GM18508 (cell line): Measurements from ENCODE around the gene DNAJB7.
A peak's percentile ranks its signal among the peaks of the same experiment; 100 is the strongest.
"Not testable (repeated sequence)": the region's sequence is repeated elsewhere in the genome, so short reads cannot be mapped to it uniquely, and the experiment has no call there.

ENCODE experiments used
- ATAC-seq: cut with Tn5 transposase; IDR thresholded peaks from one replicate; pipeline ENCODE4 v1.9.1; 2021; ENCODE audit warnings: moderate number of reproducible peaks; ENCODE audit not compliant: insufficient read depth, unreplicated experiment

The DNAJB7 gene

DNA sequence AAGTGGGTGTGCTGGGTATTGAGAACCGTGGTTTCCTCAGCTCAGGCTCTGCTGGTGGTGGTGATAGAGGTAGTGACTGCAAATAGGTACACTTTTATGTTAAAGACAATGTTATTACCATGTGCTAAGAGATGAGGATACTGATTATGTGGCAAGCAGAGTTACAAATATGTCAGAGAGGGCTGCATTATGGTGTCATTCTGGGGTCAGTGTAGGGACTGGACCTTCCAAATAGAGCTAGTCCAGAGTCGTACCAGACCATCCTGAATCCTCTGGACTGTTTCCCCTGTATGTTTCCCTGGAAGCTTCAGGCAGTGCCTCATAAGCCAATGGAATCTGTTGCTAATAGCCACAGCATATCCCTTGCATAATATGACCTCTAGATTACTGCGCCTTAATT is at the start of gene DNAJB7:
Gene DNAJB7 (minus strand): TSS at position 101 of the 400 bp plus-strand sequence. CDS start 119 bp downstream, outside the sequence.
- ATAC-seq, result no peak

DNA sequence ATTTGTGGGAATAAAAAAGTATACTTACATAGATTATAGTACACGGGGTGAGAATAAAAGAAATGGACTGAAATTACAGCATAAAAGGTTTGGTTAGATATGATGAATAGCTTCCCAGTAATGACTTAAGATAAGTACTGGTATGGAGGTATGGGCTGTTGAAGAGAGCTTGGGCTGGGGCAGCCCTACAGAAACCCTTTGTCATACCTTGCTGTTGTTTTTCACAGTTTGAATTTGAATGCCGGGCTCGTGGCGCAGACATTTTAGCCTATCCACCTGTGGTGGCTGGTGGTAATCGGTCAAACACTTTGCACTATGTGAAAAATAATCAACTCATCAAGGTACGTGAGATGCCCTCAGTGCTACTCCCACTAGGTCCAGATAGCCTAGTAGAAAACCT is 47.0 kb upstream of the DNAJB7 start:
- no peak for ATAC-seq

DNA sequence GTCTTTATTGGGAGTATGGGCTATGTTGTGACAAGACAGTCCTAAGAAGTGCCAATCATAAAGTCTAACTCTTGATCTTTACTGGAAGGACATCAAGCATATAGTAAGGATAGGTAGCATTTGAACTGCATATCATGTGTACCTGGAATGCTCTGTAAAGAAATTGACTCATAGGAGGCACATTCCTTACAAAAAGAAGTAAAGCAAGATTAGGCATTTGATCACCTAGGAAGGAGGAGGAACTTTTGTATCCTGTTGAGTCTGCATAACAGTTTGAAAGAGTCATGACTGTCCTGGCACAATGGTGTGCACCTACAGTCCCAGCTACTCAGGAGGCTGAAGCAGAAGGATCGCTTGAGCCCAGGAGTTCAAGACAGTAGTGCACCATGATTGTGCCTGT is 42.2 kb upstream of the DNAJB7 start:
- ATAC-seq, result no peak

DNA sequence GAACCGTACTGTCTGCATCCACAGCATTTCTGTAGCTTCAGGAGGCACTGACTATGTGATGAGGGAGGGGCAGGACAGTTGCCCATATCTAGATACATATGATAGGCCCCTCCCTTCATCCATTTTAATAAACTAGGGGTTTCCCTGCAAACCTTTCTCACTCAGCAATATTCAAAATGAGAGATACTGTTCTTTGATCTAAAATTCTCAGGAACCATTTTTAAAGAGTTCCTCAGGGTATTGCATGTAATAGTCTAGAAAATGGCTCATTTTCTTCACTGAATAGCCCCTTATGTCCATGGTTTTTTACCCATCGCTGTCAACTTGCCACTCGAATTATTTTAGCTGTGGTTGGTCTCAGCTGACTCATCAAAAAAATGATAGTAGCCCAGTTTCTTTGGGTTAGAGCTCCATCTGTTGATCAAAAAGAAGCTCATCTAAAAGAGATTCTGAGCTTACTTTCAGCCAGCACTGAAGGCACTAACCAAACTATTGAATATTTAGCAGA is 37.0 kb upstream of the DNAJB7 start:
- no peak for ATAC-seq

DNA sequence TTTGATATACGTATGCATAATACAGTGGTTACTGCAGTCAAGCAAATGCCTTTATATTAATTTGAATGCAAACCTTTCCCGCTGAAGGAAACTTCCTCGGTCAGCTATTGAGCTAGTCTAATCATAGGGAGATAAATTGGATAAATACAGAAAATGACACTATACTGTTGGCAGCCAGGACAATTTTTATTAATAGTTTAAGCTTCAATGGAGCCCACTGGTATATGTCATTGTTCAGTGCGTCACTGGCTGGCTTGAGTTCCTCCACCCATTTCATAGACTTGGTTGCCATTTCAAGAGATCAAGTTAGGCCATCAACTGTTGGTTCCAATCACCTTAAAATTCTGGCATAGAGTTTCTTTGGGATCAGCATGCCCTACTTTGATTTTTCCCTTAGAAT is 32.5 kb upstream of the DNAJB7 start:
- ATAC-seq, result no peak

DNA sequence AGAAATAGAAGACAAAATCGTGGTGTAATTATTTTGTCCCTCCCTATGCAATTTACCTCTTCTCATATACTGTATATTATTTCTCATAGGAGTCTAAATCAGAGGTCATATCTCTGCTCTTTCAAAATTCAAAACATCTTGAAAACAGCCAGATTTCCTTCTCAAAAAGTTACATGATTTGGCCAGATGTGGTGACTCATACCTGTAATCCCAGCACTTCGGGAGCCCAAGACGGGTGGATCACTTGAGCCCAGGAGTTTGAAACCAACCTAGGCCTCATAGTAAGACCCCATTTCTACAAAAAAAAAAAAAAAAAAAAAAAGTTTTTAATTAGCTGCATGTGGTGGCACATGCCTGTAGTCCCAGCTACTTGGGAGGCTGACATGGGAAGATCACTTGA is 29.0 kb upstream of the DNAJB7 start:
- no peak for ATAC-seq

DNA sequence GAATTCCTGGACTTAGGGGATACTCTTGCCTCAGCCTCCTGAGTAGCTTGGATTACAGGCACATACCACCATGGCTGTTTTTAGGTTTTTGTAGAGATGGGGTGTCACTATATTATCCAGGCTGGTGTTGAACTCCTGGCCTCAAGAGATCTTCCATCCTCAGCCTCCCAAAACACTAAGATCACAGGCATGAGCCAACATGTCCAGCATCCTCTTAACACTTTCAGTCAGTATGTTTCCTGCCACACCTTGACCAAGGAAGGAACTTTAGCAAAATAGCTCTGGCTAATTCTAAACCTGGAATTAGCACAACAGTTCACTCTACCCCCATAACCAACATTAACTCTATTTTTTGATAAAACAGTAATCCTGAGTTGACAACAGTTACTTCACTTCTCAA is 27.2 kb upstream of the DNAJB7 start:
- ATAC-seq, result no peak

DNA sequence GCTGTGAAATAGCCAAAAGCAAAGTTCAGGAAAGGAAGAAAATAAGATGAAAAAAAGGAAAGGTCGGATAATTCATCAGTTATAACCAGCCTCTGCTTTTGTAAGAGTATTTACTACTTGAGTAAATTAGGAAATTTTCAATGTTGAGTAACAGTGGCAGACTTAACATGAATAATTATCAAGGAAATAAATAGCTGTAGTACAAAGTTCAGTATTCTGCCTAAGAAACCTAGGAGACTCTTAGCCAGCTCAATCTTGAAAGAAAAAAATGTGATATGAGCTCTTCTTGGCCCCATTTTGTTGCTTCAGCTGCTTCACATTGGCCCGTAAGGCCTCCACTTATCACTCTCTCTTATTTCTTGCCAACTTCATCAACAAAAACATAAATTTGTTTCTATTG is 17.0 kb upstream of the DNAJB7 start:
- ATAC-seq, result no peak

DNA sequence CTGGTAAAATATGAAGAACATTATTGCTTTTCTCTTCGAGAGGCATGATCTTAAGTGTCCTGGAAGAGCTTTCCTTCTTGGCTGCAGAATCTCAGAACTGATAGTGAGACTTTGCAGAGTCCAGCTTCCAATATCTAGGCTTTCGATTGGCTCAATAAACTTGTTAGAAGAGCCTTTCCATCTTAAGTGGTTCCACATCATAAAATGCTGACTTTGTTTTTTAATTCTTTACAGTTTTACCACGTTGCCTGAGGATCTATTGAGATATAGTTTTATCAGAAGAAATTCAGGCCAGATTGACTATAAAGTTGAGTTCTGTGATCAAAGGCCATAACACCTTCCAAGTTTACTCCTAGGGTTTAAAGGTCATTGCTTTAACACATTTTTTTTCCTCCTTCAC is 15.6 kb upstream of the DNAJB7 start:
- no peak for ATAC-seq

DNA sequence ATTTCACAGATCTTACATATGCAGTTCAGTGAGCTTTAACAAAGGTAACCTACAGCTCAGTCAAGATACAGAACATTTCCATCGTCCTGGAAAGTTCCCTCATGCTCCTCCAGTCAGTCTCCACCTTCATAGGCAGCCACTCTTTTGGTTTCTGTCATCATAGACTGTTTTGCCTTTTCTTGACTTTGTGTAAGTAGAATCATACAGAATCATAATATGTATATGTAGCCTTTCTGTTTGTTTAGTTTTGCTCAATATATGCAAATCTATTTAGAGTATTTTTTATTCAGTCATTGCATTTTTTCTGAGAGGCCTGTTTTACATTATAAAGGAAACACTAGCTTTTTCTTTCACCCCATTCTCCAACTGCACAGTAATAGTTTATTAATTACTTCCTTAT is 15.0 kb upstream of the DNAJB7 start:
- no peak for ATAC-seq

DNA sequence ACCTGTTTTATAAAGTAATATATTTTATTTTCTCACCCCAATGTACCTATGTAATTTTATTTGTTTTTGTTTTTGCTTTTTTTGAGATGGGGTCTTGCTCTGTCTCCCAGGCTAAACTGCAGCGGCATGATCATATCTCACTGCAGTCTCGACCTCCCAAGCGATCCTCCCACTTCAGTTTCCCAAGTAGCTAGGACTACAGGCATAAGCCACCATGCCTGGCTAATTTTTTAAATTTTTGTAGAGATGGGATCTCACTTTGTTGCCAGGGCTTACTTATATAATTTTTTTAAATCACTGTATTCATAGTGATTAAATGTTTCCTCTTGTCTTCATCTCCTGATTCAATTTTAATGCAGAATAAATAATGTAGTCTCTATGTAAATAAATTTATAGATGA is 13.2 kb upstream of the DNAJB7 start:
- no peak for ATAC-seq

DNA sequence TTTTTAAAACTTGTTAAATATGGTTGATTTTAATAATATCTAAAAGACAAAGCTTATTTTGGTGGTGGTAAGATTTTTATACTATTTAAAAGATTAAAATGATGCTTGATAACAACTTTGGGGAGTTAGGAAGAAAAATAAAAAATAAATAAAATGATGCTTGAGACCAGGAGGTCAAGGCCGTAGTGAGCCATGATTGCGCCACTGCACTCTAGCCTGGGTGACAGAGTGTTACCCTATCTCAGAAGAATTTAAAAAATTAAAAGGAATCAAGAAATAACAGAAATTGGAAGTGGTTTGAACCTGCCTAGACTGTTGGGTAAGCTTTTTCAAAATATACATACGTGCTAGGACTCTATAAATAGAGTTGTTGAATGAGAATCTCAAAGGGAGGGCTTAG is 12.1 kb upstream of the DNAJB7 start:
- no peak for ATAC-seq

DNA sequence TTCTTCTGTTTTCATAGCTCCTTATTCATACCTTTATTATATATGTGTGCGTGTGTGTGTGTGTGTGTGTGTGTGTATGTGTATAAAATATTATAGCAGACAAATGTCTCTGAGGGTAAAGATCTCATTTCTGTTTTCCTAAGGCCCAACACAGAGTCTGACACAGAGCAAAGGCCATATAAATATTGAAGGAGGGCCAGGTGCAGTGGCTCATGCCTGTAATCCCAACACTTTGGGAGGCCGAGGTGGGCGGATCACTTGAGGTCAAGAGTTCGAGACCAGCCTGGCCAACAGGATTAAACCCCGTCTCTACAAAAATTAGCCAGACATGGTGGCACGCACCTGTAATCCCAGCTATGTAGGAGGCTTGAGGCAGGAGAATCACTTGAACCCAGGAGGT is 6.5 kb upstream of the DNAJB7 start:
- ATAC-seq, result not testable (repeated sequence)

DNA sequence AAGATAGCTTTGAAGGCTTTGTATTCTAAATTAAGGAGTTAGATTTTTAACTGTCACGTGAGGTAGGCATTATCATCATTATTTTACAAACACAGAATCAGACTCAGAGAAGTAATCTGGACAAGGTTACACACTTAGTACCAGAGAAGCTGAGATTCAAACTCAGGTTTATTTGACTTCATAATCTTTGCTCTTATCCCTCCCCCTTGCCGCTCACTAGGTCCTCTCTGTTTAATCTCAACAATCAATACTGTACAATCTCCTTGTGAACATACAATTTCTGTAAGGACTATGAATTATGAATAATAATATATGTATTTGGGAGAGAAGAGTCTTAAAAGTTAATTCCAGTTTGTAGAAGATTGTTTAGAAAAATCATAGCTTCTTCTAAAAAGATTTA is 5.2 kb upstream of the DNAJB7 start:
- no peak for ATAC-seq

DNA sequence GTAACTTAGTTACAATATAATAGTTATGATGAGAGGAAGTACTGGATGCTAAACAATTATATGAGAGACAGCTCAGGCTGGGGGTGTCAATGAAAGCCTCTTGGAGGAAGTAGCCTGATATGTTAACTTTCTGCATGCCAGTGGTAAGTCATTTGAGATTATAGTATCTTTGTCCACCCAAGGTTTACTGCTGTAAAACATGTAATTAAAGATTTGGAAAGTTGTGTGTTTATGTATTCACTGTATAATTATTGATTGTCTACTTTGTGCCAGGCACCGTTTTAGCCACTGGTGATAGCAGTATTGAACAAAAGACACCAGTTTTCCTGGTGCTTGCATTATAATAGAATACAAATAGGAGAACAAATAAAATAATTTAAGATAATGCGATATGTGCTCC is 624 bp upstream of the DNAJB7 start:
- ATAC-seq, result no peak

DNA sequence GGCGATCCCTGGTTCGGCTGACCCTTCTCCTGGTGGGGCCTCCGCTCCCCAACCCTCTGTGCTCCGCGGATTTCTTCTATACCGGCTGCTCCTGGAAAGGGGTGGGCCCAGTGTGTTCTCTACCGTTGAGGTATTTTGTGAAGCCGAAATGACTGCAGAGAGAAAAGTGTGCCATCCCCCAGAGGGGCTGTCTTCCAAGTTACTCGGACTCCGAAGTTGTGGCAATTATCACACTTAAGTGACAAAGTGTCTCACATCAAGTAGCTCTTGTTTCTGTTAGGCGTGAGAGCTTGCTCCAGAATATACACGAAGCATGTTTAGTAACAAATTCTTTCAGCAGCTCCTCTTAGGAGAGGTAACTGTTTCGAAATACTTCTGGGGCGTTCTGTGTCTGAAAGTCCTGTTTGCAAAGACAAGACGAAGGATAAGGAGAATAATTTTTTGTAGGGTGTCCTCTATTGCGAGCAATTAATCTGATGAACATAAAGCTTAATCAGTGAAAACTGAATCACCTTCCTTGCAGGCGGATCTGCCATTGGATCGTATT is 4.5 kb downstream of the DNAJB7 start:
- ATAC-seq, result no peak

DNA sequence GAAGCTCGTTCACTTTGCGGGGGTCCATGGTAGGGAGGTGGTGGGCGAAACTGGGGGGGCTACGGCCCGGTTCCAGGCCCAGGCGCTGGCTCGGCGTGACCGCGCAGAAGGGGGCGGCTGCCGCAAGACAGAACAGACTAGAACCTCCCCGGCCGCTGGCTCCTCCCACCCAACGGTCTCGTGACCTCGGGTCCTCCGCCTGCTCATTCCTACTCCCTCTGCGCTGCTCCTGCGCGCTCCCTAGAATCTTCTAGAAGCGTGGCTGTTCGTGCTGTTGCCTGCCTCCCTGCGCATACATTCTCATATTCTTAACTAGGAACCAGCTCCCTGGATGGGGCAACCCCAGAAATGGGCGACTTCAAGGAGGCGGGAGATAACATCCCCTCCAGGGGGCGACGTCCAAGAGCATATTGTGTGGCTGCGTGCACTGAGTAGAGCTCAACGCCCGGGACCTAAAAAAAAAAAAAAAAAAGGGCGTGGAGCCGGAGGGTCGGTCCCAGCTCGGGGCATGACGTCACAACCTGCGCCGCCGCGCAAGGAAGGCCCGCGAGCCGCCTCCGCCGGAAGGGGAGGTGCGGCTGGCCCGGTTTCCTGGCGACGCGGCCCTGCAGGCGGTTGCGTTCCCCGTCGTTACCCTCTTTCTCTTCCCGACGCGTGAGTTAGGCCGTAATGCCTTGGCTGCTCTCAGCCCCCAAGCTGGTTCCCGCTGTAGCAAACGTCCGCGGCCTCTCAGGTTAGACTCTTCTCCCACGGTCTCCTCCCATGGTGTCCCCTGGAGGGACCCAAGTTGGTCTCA is 5.2 kb downstream of the DNAJB7 start, which contains the start of the genes ST13 and XPNPEP3:
Gene ST13 (minus strand): TSS at position 127 of the 796 bp plus-strand sequence. CDS start 99 bp downstream, at position 28.
Gene XPNPEP3 (plus strand): TSS at position 636 of the 796 bp plus-strand sequence. CDS start 34 bp downstream, at position 670.
- peak; percentile 52 for ATAC-seq

DNA sequence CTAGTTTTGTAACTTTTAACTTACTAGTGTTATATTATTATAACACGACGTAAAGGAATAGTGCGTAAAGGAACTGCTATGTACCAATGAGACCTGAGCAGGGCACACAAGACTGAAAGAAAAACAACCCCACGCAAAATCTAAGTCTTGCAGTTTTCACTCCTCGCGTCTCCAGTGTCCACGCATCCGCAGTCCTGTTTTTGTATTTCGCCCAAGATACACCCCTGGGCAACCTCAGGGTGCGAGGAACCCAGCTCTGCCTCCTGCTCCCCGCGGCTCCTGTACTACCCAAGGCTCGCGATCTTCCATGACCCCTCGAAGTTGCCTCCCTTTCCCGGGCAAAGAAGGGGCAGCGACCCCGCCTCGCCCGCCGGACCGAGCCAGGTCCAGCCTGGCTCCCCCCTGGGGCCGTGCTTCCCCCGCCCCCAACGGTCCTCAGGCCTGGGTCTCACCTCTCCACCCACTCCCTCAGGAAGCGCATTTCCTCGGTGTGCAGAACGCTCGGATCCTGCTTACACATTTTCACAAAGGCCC is 5.9 kb downstream of the DNAJB7 start:
- ATAC-seq, result no peak

DNA sequence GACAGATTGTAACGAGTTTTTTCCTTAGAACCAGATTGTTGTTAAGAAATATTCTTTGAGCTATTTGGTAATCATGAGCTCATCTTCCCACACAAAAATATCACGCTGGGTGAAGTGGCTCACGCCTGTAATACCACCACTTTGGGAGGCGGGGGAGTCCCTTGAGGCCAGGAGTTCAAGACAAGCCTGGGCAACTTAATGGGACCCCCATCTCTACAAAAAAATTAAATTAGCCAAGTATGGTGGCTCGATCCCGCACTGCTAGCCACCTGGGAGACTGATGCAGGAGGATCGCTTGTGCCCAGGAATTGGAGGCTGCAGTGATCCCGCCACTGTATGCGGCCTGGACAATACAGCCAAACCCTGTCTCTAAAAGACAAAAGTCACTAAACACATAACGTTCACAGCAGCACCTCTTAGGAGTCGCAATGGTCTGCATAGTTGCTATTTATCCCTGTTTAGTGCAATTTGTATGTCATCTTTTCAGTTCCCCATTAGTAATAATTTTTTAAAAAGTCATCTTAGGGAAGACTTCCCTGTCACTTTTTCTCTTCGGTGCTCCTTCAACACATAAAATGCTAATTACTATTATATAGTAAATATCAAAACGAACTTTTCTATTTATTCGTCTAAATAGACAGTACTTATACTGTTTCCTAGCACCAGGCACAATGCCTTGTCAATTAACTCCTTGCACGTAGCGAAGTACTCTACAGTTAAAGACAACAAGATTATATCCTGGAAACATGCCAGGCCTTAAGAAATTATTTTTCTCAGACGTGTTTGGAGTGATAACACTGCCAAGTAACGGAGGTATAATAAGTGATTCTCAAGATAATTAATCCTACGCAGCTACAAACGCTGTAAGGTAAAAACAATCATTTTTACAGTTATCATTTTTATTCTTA is 6.6 kb downstream of the DNAJB7 start:
- ATAC-seq, result no peak

DNA sequence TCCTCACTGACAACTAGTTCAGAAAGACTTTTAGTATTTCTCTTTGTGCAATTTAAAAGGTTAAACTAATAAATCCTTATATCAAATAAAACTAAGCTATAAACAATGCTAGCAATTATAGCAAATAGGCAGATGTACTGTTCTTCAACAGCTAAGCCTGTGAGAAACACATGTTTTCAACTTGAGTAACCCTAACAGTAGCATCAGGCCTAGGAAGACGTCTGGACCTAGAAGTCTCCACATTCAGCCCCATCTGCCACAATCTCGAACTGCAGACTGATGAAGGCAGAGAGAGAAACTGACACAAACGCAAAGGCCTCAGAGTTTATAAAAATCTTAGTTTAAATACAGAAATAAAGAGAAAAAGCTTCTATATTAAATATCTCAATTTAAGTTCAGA is 8.0 kb downstream of the DNAJB7 start:
- ATAC-seq, result no peak
